DND-41 (cell line): ENCODE data around the gene STOML1.

Experiments used
- EZH2 ChIP-seq: IDR thresholded peaks from 3 replicates; pipeline ENCODE4 v1.6.1; 2012; ENCODE audit warnings: borderline replicate concordance, low read depth, mild to moderate bottlenecking, moderate library complexity, low read length, inconsistent platforms; ENCODE audit not compliant: severe bottlenecking
- TF ChIP-seq, protein P1 (sequence below): IDR thresholded peaks from 2 replicates; pipeline ENCODE4 v1.5.1; 2012; ENCODE audit warnings: borderline replicate concordance, low read length, moderate library complexity, mild to moderate bottlenecking; ENCODE audit not compliant: poor library complexity, severe bottlenecking; ENCODE audit errors: extremely low read depth

DNA sequence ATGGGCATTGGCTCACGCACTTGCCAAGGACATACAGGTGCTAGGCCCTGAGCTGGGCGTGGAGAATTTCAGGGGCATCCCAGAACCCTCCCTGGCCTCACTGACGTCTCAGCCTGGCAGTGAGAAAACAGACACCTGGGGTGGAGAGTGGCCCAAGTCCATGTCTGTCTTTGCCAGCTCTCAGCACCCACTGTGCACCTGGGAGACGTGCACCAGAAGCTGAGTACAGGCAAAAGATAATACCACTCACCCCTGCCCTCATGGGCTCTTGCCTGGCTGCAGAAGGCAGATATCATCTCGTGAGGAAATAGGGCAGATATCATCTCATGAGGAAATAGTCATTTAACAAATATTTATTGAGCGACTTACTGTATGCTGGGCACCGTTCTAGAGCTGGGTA lies 57.8 kb downstream of the STOML1 start:
- TF ChIP-seq, protein P1, sequence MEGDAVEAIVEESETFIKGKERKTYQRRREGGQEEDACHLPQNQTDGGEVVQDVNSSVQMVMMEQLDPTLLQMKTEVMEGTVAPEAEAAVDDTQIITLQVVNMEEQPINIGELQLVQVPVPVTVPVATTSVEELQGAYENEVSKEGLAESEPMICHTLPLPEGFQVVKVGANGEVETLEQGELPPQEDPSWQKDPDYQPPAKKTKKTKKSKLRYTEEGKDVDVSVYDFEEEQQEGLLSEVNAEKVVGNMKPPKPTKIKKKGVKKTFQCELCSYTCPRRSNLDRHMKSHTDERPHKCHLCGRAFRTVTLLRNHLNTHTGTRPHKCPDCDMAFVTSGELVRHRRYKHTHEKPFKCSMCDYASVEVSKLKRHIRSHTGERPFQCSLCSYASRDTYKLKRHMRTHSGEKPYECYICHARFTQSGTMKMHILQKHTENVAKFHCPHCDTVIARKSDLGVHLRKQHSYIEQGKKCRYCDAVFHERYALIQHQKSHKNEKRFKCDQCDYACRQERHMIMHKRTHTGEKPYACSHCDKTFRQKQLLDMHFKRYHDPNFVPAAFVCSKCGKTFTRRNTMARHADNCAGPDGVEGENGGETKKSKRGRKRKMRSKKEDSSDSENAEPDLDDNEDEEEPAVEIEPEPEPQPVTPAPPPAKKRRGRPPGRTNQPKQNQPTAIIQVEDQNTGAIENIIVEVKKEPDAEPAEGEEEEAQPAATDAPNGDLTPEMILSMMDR, result no peak
- no peak for TF ChIP-seq EZH2
